Thoracic aorta (tissue), 2 donors: ENCODE data around the gene AK9. TPM values are rescaled to one million over a fixed set of nuclear protein-coding genes. Genes with fewer than 3 reads are reported as not detected.

ENCODE experiments used
- ATAC-seq: fragments of 150-250 bp; one replicate; pipeline ENCODE4 v1.8.0; 2017; ENCODE audit warnings: low read depth; ENCODE audit not compliant: insufficient number of reproducible peaks, low FRiP score
- DNase-seq: peaks from one replicate; pipeline ENCODE4 v3.0.0-alpha.2; 2020; ENCODE audit warnings: low spot score
- H3K27ac ChIP-seq, 2 donors: fragments of 200-600 bp; sonication (generic); 1 replicate in 1 of 2; 2 replicates in 1 of 2; pipeline ENCODE4 v1.5.1; 2016; ENCODE audit warnings: mild to moderate bottlenecking in 2 of 2, moderate library complexity in 2 of 2
- H3K27me3 ChIP-seq: fragments of 200-600 bp; sonication (generic); replicated peaks from 2 replicates; pipeline ENCODE4 v1.6.0; 2016; ENCODE audit warnings: mild to moderate bottlenecking; ENCODE audit not compliant: insufficient read depth
- H3K36me3 ChIP-seq: fragments of 200-600 bp; sonication (generic); one replicate; pipeline ENCODE4 v1.5.1; 2016
- H3K4me1 ChIP-seq, 2 donors: fragments of 200-600 bp; sonication (generic); 1 replicate in 1 of 2; 2 replicates in 1 of 2; pipeline versions ENCODE4 v1.5.1 to v1.6.0; 2016; ENCODE audit warnings: low read depth in 2 of 2, mild to moderate bottlenecking in 1 of 2; ENCODE audit not compliant: control insufficient read depth in 1 of 2
- H3K4me3 ChIP-seq: fragments of 200-600 bp; sonication (generic); 2 replicates; pipeline ENCODE4 v1.5.1; 2016; ENCODE audit warnings: mild to moderate bottlenecking
- H3K9me3 ChIP-seq: fragments of 200-600 bp; sonication (generic); 2 replicates; pipeline ENCODE4 v1.5.1; 2016
- CTCF ChIP-seq: fragments of 200-600 bp; sonication (generic); IDR thresholded peaks from one replicate; pipeline ENCODE4 v1.5.1; 2019; ENCODE audit warnings: antibody characterized with exemption
- total RNA-seq, 2 donors: library from RNA; depleted of rRNA; stranded (reverse); fragments of >200 nt; gene quantifications; one replicate each; pipeline versions ENCODE4 v1.1.0 to v1.2.3, GENCODE V29; 2016

Gene AK9
- total RNA-seq, 2 donors from 2014 or later = 12.5 to 12.8 TPM

- Histone ChIP-seq H3K27me3 (no peaks in the 10 kb centered on the region), H3K9me3 (peaks cover 2% of the 10 kb centered on the region), H3K4me1 (no peaks in the 10 kb centered on the region), H3K4me3 (no peak overlapping the region), H3K27ac (no peak overlapping the region), H3K36me3 (no peaks in the 10 kb centered on the region)
- DNase-seq = no peak
- ATAC-seq = no peak
- no peak for TF ChIP-seq CTCF
Measured at GRCh38 chr6:109631403-109631802, 59.6 kb downstream of the AK9 start.

- ATAC-seq (no peak), DNase-seq (no peak)
- peaks cover 9% of the 10 kb centered on the region for H3K9me3 ChIP-seq
Measured at GRCh38 chr6:109628158-109629000, 62.6 kb downstream of the AK9 start.

GRCh38 chr6:109626311-109626710, 64.7 kb downstream of the AK9 start:
- Histone ChIP-seq H3K27ac (no peak overlapping the region), H3K36me3 (no peaks in the 10 kb centered on the region), H3K9me3 (peaks cover 9% of the 10 kb centered on the region), H3K27me3 (no peaks in the 10 kb centered on the region), H3K4me1 (no peaks in the 10 kb centered on the region), H3K4me3 (no peak overlapping the region)
- DNase-seq (no peak), ATAC-seq (no peak)
- TF ChIP-seq CTCF = no peak

More at GRCh38 chr6:109628158-109629000, 62.6 kb downstream of the AK9 start:
- Histone ChIP-seq H3K4me1 (no peaks in the 10 kb centered on the region), H3K27me3 (no peaks in the 10 kb centered on the region), H3K36me3 (no peaks in the 10 kb centered on the region), H3K4me3 (no peak overlapping the region), H3K27ac (no peak overlapping the region)
- TF ChIP-seq CTCF = no peak

GRCh38 chr6:109625199-109625598, 65.8 kb downstream of the AK9 start:
- H3K36me3 ChIP-seq = no peaks in the 10 kb centered on the region
- no peak overlapping the region for H3K27ac ChIP-seq
- H3K9me3 ChIP-seq = peaks cover 9% of the 10 kb centered on the region
- no peak for DNase-seq
- no peaks in the 10 kb centered on the region for H3K27me3 ChIP-seq
- no peak for ATAC-seq
- no peak for TF ChIP-seq CTCF
- no peak overlapping the region for H3K4me3 ChIP-seq
- no peaks in the 10 kb centered on the region for H3K4me1 ChIP-seq

- Histone ChIP-seq H3K36me3 (no peaks in the 10 kb centered on the region), H3K4me1 (no peaks in the 10 kb centered on the region), H3K4me3 (no peak overlapping the region), H3K27ac (no peak overlapping the region), H3K27me3 (no peaks in the 10 kb centered on the region), H3K9me3 (peaks cover 9% of the 10 kb centered on the region)
- ATAC-seq = no peak
- DNase-seq = no peak
- TF ChIP-seq CTCF = no peak
Measured at GRCh38 chr6:109623288-109623687, 67.7 kb downstream of the AK9 start.
